Stimulated activated naive CD8-positive, alpha-beta T cell treated with anti-CD3 and anti-CD28 coated beads, Interleukin-15, amount 100 ng/mL, for 72 hours (primary cell): ENCODE measurements around the gene PARP4.
"Not testable (repeated sequence)": the region's sequence is repeated elsewhere in the genome, so short reads cannot be mapped to it uniquely, and the experiment has no call there.

Source experiments
- ATAC-seq: fragments of 150-1000 bp; cut with Tn5 transposase; 2 replicates; pipeline ENCODE4 v1.10.0; 2021; ENCODE audit warnings: mild to moderate bottlenecking, moderate library complexity
- DNase-seq, 2 donors: peaks; one replicate each; pipeline ENCODE4 v3.0.0; 2021 to 2022
- H3K27ac Mint-ChIP-seq, 2 donors: one replicate each; pipeline ENCODE4 v1.8.0; 2022; ENCODE audit warnings: mild to moderate bottlenecking in 2 of 2, mixed read lengths in 2 of 2, moderate library complexity in 2 of 2
- H3K27me3 Mint-ChIP-seq: one replicate; pipeline ENCODE4 v1.8.0; 2022; ENCODE audit warnings: mixed read lengths
- H3K4me1 Mint-ChIP-seq: one replicate; pipeline ENCODE4 v1.8.0; 2022; ENCODE audit warnings: mild to moderate bottlenecking, mixed read lengths
- H3K4me3 Mint-ChIP-seq, 2 donors: one replicate each; pipeline ENCODE4 v1.8.0; 2022; ENCODE audit warnings: mild to moderate bottlenecking in 2 of 2, mixed read lengths in 2 of 2, moderate library complexity in 1 of 2
- H3K9me3 Mint-ChIP-seq, 2 donors: one replicate each; pipeline ENCODE4 v1.8.0; 2022; ENCODE audit warnings: mixed read lengths in 2 of 2

PARP4 gene

DNA sequence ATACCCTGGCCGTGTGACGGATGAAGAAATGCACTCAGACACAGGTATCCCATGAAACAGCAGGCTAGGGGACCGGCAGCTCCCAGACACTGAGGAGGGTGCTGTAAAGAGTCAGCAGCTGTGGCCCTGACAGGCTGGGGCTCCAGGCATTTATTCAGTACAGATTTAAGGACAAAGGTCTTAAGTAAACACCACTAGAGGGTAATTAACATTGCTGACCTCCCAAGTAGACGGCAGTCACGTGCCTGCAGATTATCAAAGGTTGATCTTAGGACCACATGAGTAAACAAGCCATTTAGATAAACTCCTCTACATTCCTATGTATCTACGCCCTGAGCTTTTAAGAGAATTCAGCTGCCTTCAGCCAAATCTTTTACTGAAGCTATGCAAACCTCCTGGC, 92.9 kb downstream of the PARP4 start:
- H3K27me3 Mint-ChIP-seq, H3K4me3 Mint-ChIP-seq, H3K27ac Mint-ChIP-seq, ATAC-seq, H3K4me1 Mint-ChIP-seq, H3K9me3 Mint-ChIP-seq, DNase-seq: not testable (repeated sequence)

DNA sequence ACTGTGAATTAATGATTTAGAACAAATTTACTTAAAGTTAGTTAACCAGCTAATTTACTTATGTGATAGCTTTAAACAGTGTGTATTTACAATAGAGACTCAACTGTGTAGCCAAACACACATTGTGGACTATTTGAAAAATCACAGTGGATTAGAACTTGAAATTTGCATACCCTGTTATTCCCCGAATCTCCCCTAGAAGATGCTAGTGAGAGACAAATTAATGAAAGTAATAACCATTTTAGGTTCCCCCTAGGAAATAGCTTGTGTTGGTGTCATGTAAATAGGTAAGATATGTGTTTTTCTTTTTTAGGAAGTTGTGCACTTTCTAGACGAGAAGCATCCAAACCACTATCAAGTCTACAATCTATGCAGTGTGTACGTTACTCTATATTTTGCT, 104.7 kb downstream of the PARP4 start:
- H3K4me1 Mint-ChIP-seq: no peaks in the 10 kb centered on the region
- DNase-seq (no peak), ATAC-seq (no peak)
- no peaks in the 10 kb centered on the region for H3K9me3 Mint-ChIP-seq
- H3K27me3 Mint-ChIP-seq: peaks cover 15% of the 10 kb centered on the region
- H3K27ac Mint-ChIP-seq: no peak overlapping the region
- no peak overlapping the region for H3K4me3 Mint-ChIP-seq

DNA sequence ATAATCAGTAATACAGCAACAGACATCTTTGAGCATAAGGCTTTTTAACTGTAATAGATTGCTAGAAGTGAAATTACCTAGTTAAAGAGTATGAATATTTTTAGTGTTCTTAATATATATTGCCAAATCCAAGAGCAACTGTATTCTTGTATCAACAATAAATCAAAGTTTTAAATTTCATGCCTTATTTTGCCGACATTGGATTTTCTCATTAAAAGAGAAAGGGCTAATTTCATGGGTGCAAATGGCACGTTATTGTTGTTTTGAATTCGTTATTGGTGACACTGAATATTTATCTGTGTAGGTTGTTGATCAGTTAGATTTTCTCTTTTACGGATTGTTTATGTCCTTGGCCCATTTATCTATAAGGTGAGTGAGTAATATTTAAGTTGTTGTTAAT, 106.1 kb downstream of the PARP4 start:
- ATAC-seq: no peak
- Mint-ChIP-seq H3K4me1 (no peaks in the 10 kb centered on the region), H3K27ac (no peak overlapping the region)

DNA sequence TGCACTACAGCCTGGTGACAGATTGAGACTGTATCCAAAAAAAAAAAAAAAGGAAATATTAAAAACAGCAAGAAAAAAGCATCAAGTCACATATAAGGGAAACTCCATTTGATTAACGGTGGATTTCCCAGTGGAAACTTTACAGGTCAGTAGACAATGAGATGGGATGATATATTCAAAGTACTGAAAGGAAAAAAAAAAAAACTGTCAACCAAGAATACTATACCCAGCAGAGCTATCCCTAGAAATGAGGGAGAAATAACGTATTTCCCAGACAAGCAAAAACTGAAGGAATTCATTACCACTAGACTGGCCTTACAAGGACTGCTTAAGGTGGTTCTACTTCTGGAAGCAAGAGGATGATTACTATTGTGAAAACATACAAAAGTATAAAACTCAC, 115.8 kb downstream of the PARP4 start:
- Mint-ChIP-seq H3K27me3 (no peaks in the 10 kb centered on the region), H3K4me3 (no peak overlapping the region), H3K27ac (no peak overlapping the region), H3K4me1 (no peaks in the 10 kb centered on the region), H3K9me3 (peaks cover 14 to 25% of the 10 kb centered on the region in 2 donors)
- no peak for ATAC-seq
- no peak for DNase-seq

More for the DNA sequence above, 106.1 kb downstream of the PARP4 start:
- Mint-ChIP-seq H3K4me3 (no peak overlapping the region), H3K27me3 (peaks cover 15% of the 10 kb centered on the region), H3K9me3 (no peaks in the 10 kb centered on the region)
- no peak for DNase-seq

DNA sequence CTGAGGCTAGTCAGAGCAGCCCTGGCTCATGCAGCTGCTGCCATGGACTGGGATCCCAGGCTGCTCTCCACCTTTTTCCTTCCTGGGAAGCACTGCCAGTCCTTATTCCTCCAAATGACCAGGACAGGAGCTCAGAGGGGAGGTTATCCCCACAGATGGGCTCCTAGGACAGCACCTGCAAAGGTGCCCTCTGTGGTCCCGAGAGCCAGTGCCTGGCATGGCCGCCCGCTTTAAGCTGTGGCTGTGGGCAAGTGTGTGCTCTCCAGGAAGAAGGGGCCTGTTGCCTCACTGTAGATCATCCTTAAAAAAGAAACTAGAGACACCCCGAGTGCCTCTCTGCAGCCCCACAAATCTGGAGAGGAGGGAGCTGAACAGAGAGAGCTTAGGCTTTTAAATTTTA, 119.6 kb downstream of the PARP4 start:
- no peak overlapping the region for H3K4me3 Mint-ChIP-seq
- no peaks in the 10 kb centered on the region for H3K4me1 Mint-ChIP-seq
- peak overlapping the region in 1 of 2 donors; percentile 27 for H3K27ac Mint-ChIP-seq
- H3K9me3 Mint-ChIP-seq: peaks cover 14 to 19% of the 10 kb centered on the region in 2 donors
- H3K27me3 Mint-ChIP-seq: no peaks in the 10 kb centered on the region
- DNase-seq (no peak), ATAC-seq (no peak)

DNA sequence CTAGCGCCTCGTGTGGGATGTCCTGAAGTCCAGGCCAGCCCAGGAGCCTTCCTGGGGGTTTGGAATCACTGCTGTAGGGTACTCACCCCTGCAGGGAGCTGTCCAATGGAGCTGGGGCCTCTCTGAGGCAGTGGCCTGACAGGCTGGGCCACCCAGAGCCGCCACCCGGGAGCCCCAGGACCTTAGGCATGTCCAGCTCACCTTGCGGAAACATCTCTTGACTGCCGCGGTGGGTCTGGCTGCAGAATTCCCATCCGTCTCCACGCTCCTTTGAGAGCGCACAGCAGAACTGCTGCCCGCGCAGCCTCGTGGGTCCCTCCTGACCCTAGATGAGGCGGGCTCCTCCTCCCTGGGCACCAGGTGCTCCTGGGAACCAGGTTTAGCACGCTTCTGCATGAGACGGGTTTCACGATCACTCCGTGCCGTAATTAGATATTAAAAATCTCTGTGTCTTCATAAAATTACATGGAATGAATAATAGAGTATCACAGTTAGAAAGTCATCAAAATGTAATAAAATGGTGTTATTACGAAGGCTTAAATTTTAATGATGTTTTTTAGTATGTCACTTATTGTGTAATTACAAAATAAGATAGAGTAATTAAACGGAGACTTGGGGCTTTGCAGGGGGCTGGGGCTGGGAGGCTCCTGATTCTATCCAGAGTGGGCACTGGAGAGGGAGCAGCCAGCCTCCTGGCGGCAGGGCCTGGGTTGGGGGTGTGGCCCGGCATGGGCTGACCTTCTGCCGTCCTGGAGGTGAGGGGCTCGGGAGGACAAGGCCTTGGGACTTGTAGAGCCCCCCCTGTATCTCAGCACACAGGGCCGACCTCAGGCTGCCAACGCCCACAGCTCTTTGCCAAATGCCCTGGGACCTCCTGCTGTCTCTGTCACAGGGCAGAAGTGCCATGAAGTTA, 120.6 kb downstream of the PARP4 start:
- H3K27me3 Mint-ChIP-seq, ATAC-seq, H3K4me3 Mint-ChIP-seq, H3K27ac Mint-ChIP-seq, DNase-seq, H3K4me1 Mint-ChIP-seq: not testable (repeated sequence)
- peaks cover 9 to 13% of the 10 kb centered on the region in 2 donors for H3K9me3 Mint-ChIP-seq

DNA sequence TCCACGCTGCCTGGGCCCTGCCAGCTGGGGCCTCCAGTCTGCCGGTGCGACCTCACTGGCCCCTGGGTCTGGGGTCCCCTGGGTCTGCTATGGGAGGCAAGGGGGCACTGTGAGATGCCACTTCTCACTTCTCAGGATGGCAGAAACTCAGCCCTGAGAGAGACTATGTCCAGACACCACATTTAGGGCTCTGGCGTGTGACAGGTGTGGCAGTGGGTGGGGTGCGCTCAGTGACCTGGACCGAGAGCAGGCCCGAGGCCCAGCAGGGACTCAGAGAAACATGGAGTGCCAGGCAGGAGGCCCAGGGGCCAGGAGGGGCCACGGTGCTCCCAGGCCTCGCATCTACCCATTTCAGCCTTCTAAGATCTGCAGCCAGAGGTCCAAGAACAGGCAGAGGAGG, 121.8 kb downstream of the PARP4 start:
- H3K9me3 Mint-ChIP-seq, H3K4me3 Mint-ChIP-seq, H3K4me1 Mint-ChIP-seq, H3K27ac Mint-ChIP-seq, DNase-seq, H3K27me3 Mint-ChIP-seq: not testable (repeated sequence)
- peak; percentile 31 for ATAC-seq

DNA sequence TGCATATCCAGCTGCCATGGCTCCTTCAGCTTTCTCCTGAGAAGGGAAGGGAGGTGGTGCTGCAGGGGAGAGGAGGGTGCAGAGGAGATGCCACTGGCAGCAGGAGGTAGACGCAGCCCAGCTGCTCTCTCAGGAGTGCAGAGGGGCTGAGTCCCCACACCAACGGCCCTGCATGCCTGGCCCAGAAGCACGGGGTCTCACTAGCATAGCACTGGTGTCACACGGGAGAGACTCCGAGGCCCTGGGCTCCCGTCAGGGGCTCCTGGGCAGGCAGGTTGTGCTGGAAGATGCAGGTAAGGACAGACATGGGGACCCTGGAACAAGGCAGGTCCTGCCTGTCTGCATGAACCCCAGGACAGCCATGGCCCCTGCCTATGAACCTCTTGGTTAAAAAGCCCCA, 123.1 kb downstream of the PARP4 start:
- ATAC-seq (no peak), DNase-seq (no peak)
- peak overlapping the region in 1 of 2 donors; percentile 35 for H3K27ac Mint-ChIP-seq
- no peaks in the 10 kb centered on the region for H3K4me1 Mint-ChIP-seq
- H3K4me3 Mint-ChIP-seq: no peak overlapping the region
- no peaks in the 10 kb centered on the region for H3K27me3 Mint-ChIP-seq
- no peaks in the 10 kb centered on the region for H3K9me3 Mint-ChIP-seq

DNA sequence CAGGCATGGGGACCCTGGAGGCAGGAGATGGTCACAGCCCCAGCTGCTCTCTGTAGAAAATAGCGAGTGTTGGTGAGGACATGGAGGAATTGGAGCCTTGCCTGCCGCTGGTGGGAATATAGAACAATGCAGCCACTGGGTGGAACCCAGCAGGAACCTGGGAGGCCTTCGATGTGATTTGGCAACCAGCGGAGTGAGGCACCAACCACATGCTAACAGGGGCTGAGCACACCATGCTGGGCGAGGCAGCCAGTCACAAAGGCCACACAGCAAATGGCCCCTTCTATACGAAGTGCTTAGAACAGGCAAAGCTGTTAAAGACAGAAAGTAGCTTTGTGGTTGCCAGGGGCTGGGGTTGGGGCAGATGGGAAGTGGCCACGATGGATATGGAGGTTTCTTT, 123.8 kb downstream of the PARP4 start:
- not testable (repeated sequence) for DNase-seq, H3K27me3 Mint-ChIP-seq, H3K4me1 Mint-ChIP-seq, ATAC-seq, H3K27ac Mint-ChIP-seq, H3K4me3 Mint-ChIP-seq, H3K9me3 Mint-ChIP-seq

DNA sequence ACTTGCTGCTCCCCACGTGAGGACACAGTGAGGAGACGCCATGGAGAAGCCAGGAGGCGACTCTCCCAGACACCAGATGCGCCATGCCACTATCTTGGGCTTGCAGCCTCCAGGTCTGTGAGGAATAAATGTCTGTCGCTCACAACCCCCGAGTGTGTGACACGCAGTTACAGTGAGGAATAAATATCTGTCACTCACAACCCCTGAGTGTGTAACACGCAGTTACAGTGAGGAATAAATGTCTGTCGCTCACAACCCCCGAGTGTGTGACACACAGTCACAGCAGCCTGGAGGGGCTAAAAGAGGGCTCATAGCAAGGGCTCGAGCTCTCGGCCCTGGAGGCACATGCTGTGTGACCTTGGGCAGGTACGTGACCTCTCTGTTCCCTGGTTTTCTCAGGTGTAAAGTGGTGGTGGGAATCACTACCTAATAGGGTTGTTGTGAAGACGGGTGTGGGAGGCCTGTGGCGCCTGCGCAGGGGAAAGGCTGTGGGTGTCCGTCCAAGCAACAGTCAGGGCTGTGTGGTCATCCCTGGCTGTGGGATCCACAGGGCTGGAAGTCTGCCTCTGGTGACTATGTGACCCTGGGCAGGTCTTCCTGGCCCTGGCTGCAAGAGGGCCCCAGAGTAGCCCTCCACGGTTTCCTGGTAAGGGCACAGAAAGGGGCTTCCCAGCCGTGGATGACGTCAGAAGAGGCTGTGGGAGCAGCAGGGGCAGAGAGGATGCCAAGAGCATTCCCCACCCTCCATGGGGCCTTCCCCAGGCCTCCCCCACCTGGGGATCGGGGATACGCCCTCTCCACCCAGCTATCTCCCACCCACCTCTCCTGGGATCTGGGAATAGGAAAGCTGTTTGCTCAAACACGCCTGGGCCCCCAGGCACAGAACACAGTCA, 125.5 kb downstream of the PARP4 start:
- H3K9me3 Mint-ChIP-seq: no peaks in the 10 kb centered on the region
- no peaks in the 10 kb centered on the region for H3K27me3 Mint-ChIP-seq
- no peak for ATAC-seq
- no peak overlapping the region for H3K4me3 Mint-ChIP-seq
- peaks cover 1% of the 10 kb centered on the region for H3K4me1 Mint-ChIP-seq
- H3K27ac Mint-ChIP-seq: peak overlapping the region; percentile 46 to 82
- DNase-seq: no peak

DNA sequence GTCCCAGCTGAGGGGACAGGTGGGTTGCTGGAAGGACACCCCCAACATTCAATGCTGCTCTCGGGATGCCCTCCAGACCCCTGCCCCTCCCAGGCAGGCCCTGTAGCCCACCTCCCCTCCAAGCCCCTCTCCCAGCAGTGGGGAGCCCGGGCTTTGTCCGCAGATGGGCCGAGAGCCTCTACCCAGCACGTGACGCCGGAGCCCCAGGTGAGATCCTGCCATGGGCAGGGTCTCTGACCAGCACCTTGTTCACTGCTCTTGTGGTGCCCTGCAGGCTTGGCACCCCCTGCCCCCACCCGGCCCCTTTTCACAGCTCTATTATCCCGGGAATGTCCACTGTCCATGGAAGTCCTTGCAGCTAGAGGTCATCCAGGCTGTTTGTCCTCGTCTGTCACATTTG, 126.7 kb downstream of the PARP4 start:
- Mint-ChIP-seq H3K27me3 (no peaks in the 10 kb centered on the region), H3K4me1 (peaks cover 9% of the 10 kb centered on the region), H3K27ac (no peak overlapping the region), H3K9me3 (no peaks in the 10 kb centered on the region), H3K4me3 (no peak overlapping the region)
- DNase-seq (no peak), ATAC-seq (peak; percentile 19)

DNA sequence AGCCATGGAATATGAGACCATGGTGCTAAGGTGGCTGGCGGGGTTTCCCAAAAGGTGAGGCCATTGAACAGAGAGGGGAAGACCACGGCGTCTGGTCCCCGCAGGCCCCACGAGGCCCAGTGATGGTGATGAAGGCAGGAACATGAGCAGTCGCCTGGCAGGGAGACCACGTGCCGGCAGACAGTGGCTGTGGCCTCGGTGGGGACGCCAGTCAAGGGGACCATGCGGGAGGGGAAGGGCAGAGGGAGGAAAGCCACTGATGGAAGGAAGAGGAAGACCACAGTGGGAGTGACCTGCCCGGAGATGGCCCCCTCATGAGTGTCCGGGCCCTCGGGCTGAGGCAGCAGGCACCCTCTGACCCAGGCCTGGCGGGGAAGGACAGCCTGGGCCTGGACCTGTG, 127.6 kb downstream of the PARP4 start:
- H3K27me3 Mint-ChIP-seq, H3K27ac Mint-ChIP-seq, ATAC-seq, DNase-seq, H3K9me3 Mint-ChIP-seq, H3K4me3 Mint-ChIP-seq: not testable (repeated sequence)
- peaks cover 12% of the 10 kb centered on the region for H3K4me1 Mint-ChIP-seq

DNA sequence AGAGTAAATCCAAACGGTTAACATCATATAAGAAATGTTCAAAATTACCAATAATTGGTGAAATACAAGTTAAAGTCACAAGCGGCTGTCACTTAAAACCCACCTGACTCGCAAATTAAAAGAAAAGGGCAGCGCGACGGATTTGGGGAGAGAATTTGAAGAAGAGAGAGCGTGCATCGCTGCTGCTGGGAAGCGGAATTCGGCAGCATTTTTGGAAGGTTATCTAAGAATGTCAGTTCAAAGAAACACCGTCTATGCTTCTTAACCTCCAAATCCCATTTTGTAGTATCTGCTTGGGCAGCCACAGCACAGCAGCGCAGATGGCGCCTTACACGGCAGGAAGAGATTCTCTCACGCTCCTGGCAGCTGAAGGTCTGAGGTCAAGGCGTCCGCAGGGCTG, 128.5 kb downstream of the PARP4 start:
- not testable (repeated sequence) for ATAC-seq, DNase-seq, H3K4me3 Mint-ChIP-seq, H3K27ac Mint-ChIP-seq, H3K27me3 Mint-ChIP-seq, H3K9me3 Mint-ChIP-seq
- peaks cover 19% of the 10 kb centered on the region for H3K4me1 Mint-ChIP-seq

DNA sequence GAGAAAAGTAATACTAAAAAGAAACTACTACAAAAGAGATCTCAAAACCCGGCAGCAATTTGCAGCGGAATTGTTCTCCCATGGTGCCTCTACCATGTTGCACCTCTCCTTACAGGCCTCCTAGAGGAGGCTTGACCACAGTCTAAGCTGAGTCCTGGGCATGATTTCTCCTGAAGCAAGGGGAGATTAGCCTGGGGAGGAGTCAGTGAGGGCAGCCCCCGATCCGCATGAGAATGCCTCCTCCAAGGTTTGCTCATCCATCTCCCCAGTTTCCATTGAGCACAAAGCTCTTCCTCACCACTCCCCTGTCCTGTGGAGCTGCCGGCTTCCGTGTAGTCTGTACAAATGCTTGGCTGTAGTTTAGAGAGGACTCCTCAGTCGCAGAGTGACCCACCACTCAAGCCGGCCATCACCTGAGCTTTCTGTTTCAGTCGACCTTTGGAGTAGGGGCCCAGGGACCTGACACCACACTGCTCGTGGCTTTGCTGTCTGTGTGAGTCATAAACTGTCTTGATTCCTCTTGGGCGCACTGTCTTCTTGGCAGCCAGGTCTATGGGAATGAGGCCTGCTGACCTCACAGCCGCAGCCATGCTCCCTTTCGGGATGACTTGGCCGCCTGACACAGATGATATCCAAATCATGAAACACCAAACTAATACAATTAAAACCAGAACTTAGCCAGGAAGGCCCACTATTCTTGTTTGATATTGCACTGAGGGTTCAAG, 130.9 kb downstream of the PARP4 start:
- H3K4me1 Mint-ChIP-seq: peaks cover 19% of the 10 kb centered on the region
- peak overlapping the region in 1 of 2 donors; percentile 64 for H3K27ac Mint-ChIP-seq
- DNase-seq: no peak
- H3K4me3 Mint-ChIP-seq: no peak overlapping the region
- H3K27me3 Mint-ChIP-seq: no peaks in the 10 kb centered on the region
- ATAC-seq: peak; percentile 68
- H3K9me3 Mint-ChIP-seq: no peaks in the 10 kb centered on the region

DNA sequence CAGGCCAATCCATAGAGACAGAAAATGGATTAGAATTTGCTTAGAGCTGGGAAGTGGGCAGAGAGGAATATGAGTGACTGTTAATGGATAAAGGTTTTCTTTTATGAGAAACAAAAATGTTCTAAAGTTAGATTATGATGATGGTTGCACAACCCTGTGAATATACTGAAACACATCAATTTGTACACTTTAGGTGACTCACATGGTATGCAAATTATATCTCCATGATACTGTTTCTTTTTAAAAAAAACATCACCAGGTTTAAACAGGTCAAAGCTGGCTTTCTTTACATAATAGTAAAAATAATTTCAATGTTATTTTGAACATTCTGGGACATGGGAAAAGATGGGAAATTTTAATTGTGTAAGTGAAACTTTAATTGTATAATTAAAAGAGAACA, 131.7 kb downstream of the PARP4 start:
- not testable (repeated sequence) for ATAC-seq, H3K4me3 Mint-ChIP-seq, DNase-seq, H3K27ac Mint-ChIP-seq, H3K27me3 Mint-ChIP-seq, H3K9me3 Mint-ChIP-seq
- peaks cover 19% of the 10 kb centered on the region for H3K4me1 Mint-ChIP-seq
